HepG2 (cell line): ENCODE measurements around the gene SLC39A1. TPM values are rescaled to one million over a fixed set of nuclear protein-coding genes. Genes with fewer than 3 reads are reported as not detected.
A peak's percentile ranks its signal among the peaks of the same experiment; 100 is the strongest.

ENCODE experiments used
- ATF1 ChIP-seq: IDR thresholded peaks from 2 replicates; pipeline ENCODE4 v1.6.1; 2016; ENCODE audit warnings: mild to moderate bottlenecking, control low read depth
- CBX1 ChIP-seq: IDR thresholded peaks from one replicate; pipeline ENCODE4 v1.6.1; 2016; ENCODE audit warnings: antibody characterized with exemption, low read depth
- CERS6 ChIP-seq: sonication (generic); formaldehyde crosslinking; IDR thresholded peaks from 2 replicates; pipeline ENCODE4 v1.5.0; 2020; ENCODE audit warnings: missing genetic modification reagents
- FOXK2 ChIP-seq: fragments of 450-650 bp; IDR thresholded peaks from 2 replicates; pipeline ENCODE4 v1.6.1; 2016
- HDAC1 ChIP-seq: sonication (generic); formaldehyde crosslinking; IDR thresholded peaks from 2 replicates; pipeline ENCODE4 v1.5.1; 2020; ENCODE audit warnings: mild to moderate bottlenecking, missing genetic modification reagents
- HIVEP1 ChIP-seq: sonication (generic); formaldehyde crosslinking; IDR thresholded peaks from 2 replicates; pipeline ENCODE4 v1.4.0; 2020; ENCODE audit warnings: mild to moderate bottlenecking, missing genetic modification reagents
- IKZF5 ChIP-seq: IDR thresholded peaks from 2 replicates; pipeline ENCODE4 v1.6.1; 2018; ENCODE audit warnings: missing genetic modification reagents, mild to moderate bottlenecking, missing compliant biosample characterization
- MEF2D ChIP-seq: sonication (generic); formaldehyde crosslinking; IDR thresholded peaks from 2 replicates; pipeline ENCODE4 v1.5.1; 2020; ENCODE audit warnings: mild to moderate bottlenecking, missing genetic modification reagents
- MEIS1 ChIP-seq: sonication (generic); formaldehyde crosslinking; IDR thresholded peaks from 2 replicates; pipeline ENCODE4 v1.9.0; 2021; ENCODE audit warnings: mild to moderate bottlenecking, missing genetic modification reagents, moderate library complexity, borderline replicate concordance
- MIER2 ChIP-seq: IDR thresholded peaks from 2 replicates; pipeline ENCODE4 v1.6.1; 2016; ENCODE audit warnings: missing biosample characterization, missing genetic modification reagents
- MIER3 ChIP-seq: IDR thresholded peaks from 2 replicates; pipeline ENCODE4 v1.6.1; 2016; ENCODE audit warnings: missing compliant biosample characterization, borderline replicate concordance
- MYNN ChIP-seq: sonication (generic); formaldehyde crosslinking; IDR thresholded peaks from 2 replicates; pipeline ENCODE4 v1.4.0; 2020; ENCODE audit warnings: mild to moderate bottlenecking, low read depth, missing genetic modification reagents
- PAXIP1 ChIP-seq: sonication (generic); formaldehyde crosslinking; conservative IDR thresholded peaks from 2 replicates; pipeline ENCODE4 v1.4.0; 2020; ENCODE audit warnings: mild to moderate bottlenecking, missing genetic modification reagents, moderate library complexity
- PCBP1 ChIP-seq: fragments of 200-400 bp; formaldehyde crosslinking; IDR thresholded peaks from 2 replicates; pipeline ENCODE4 v1.6.1; 2017; ENCODE audit warnings: mild to moderate bottlenecking, low read depth, low read length, borderline replicate concordance
- PRMT3 ChIP-seq: sonication (generic); formaldehyde crosslinking; IDR thresholded peaks from 2 replicates; pipeline ENCODE4 v1.8.1; 2022; ENCODE audit warnings: low read depth, mild to moderate bottlenecking, moderate library complexity, missing genetic modification reagents, borderline replicate concordance
- SMAD3 ChIP-seq: sonication (generic); formaldehyde crosslinking; IDR thresholded peaks from 2 replicates; pipeline ENCODE4 v1.4.0; 2020; ENCODE audit warnings: missing genetic modification reagents
- SNAPC2 ChIP-seq: sonication (generic); formaldehyde crosslinking; IDR thresholded peaks from 2 replicates; pipeline ENCODE4 v1.8.1; 2022; ENCODE audit warnings: mild to moderate bottlenecking, missing genetic modification reagents
- SYNCRIP ChIP-seq: fragments of 200-400 bp; formaldehyde crosslinking; IDR thresholded peaks from 2 replicates; pipeline ENCODE4 v1.6.1; 2018; ENCODE audit warnings: mild to moderate bottlenecking, low read depth, low read length; ENCODE audit not compliant: insufficient read depth
- TP53 ChIP-seq: sonication (generic); formaldehyde crosslinking; conservative IDR thresholded peaks from 2 replicates; pipeline ENCODE4 v1.4.0; 2020; ENCODE audit warnings: missing genetic modification reagents
- ZC3H4 ChIP-seq: sonication (generic); formaldehyde crosslinking; IDR thresholded peaks from 2 replicates; pipeline ENCODE4 v1.4.0; 2020; ENCODE audit warnings: missing genetic modification reagents, borderline replicate concordance
- ZNF232 ChIP-seq: sonication (generic); formaldehyde crosslinking; IDR thresholded peaks from 2 replicates; pipeline ENCODE4 v1.4.0; 2020; ENCODE audit warnings: missing genetic modification reagents, borderline replicate concordance
- ZNF263 ChIP-seq: sonication (generic); formaldehyde crosslinking; IDR thresholded peaks from 2 replicates; pipeline ENCODE4 v1.4.0; 2020; ENCODE audit warnings: missing genetic modification reagents
- ZNF34 ChIP-seq: sonication (generic); formaldehyde crosslinking; IDR thresholded peaks from 2 replicates; pipeline ENCODE4 v1.4.0; 2020; ENCODE audit warnings: mild to moderate bottlenecking, missing genetic modification reagents, borderline replicate concordance
- ZNF670 ChIP-seq: sonication (generic); formaldehyde crosslinking; IDR thresholded peaks from 2 replicates; pipeline ENCODE4 v1.8.0; 2022; ENCODE audit warnings: mild to moderate bottlenecking, missing genetic modification reagents, borderline replicate concordance
- ZNF746 ChIP-seq: sonication (generic); formaldehyde crosslinking; IDR thresholded peaks from 2 replicates; pipeline ENCODE4 v1.8.0; 2022; ENCODE audit warnings: mild to moderate bottlenecking, missing genetic modification reagents
- ZNF788 ChIP-seq: sonication (generic); formaldehyde crosslinking; IDR thresholded peaks from 2 replicates; pipeline ENCODE4 v1.5.0; 2020; ENCODE audit warnings: mild to moderate bottlenecking, missing genetic modification reagents, borderline replicate concordance
- polyA plus RNA-seq, 8 experiments: library from polyadenylated mRNA; depleted of rRNA in 3 of 8; stranded (reverse) in 7 of 8; unstranded in 1 of 8; fragments of >200 nt; fragmentation: Illumina TruSeq in 4 of 8; extraction: Trizol in 4 of 8; gene quantifications; 2 replicates each; pipeline versions ENCODE4 v1.2.1 to v1.2.3, GENCODE V29; 2011 to 2016; ENCODE audit warnings: low read depth in 4 of 8, missing spikeins in 1 of 8, mixed read lengths in 1 of 8; ENCODE audit not compliant: insufficient read depth in 1 of 8
- total RNA-seq, 5 experiments: library from RNA; depleted of rRNA; stranded (reverse); fragments of >200 nt; fragmentation: Illumina TruSeq; extraction: Trizol; gene quantifications; 2 replicates each; pipeline ENCODE4 v1.2.3, GENCODE V29; 2016; ENCODE audit warnings: low read depth in 1 of 5

The SLC39A1 gene
- total and polyA plus RNA-seq, 2 of the 13 experiments (the other 11 are each of a cell fraction or from before 2014, with no cell fraction given): 71.2 to 78.4 TPM

- TF ChIP-seq SNAPC2 (CRISPR knock-in tag) (0 out of 2 replicates have a peak, but pooled peaks have one; percentile 29), CERS6 (CRISPR knock-in tag) (no peak), FOXK2 (peak; percentile 7; the same call in 1 of the 2 replicates), PAXIP1 (CRISPR knock-in tag) (peak; percentile 50), SYNCRIP (no peak), MIER3 (CRISPR knock-in tag) (peak; percentile 93), ZNF746 (CRISPR knock-in tag) (peak; percentile 30; the same call in 1 of the 2 replicates), ZC3H4 (peak; percentile 66; the same call in 1 of the 2 replicates), TP53 (CRISPR knock-in tag) (no peak), CBX1 (peak; percentile 68), MIER2 (CRISPR knock-in tag) (peak; percentile 80), MEIS1 (peak; percentile 84), ZNF232 (CRISPR knock-in tag) (peak; percentile 88; the same call in 1 of the 2 replicates), PCBP1 (no peak), ZNF788 (CRISPR knock-in tag) (peak; percentile 78; the same call in 1 of the 2 replicates), MEF2D (CRISPR knock-in tag) (peak; percentile 40; the same call in 1 of the 2 replicates), MYNN (CRISPR knock-in tag) (peak; percentile 79; the same call in 1 of the 2 replicates), SMAD3 (CRISPR knock-in tag) (peak; percentile 94), ATF1 (CRISPR knock-in tag) (peak; percentile 96), ZNF34 (CRISPR knock-in tag) (peak; percentile 91), IKZF5 (peak; percentile 82; the same call in 1 of the 2 replicates), HIVEP1 (CRISPR knock-in tag) (0 out of 2 replicates have a peak, but pooled peaks have one; percentile 49), HDAC1 (CRISPR knock-in tag) (peak; percentile 79), PRMT3 (CRISPR knock-in tag) (0 out of 2 replicates have a peak, but pooled peaks have one; percentile 27), ZNF263 (CRISPR knock-in tag) (peak; percentile 58), ZNF670 (0 out of 2 replicates have a peak, but pooled peaks have one; percentile 30)
Measured at GRCh38 chr1:153990468-153991150, 27.3 kb upstream of the SLC39A1 start, which contains the start of gene RPS27 (continued).
